Measurements from ENCODE around the gene SZRD1. TPM values are rescaled to one million over a fixed set of nuclear protein-coding genes. Genes with fewer than 3 reads are reported as not detected.

Gene SZRD1
- total and polyA plus RNA-seq, 2 of the 8 experiments (the other 6 are each of a cell fraction or from before 2014, with no cell fraction given) = 97.8 to 108 TPM

- Histone ChIP-seq H3K79me1 (ENCODE audit: low read depth, low read length) (peaks cover 10% of the 10 kb centered on the region), H3K27ac (ENCODE audit: low read depth, low read length) (no peak overlapping the region), H2AK5ac (ENCODE audit: low read depth, low read length) (no peak overlapping the region), H3K14ac (ENCODE audit: insufficient read length) (no peak overlapping the region), H2BK15ac (ENCODE audit: low read length) (no peak overlapping the region), H3K9ac (replicated peaks in 1 of 4; ENCODE audit: extremely low read depth in 1 of 4, low read depth in 3 of 4, low read length in 3 of 4) (no peak overlapping the region), H3K4me3 (ENCODE audit: extremely low read depth in 1 of 4, insufficient read depth in 2 of 4, low read depth in 3 of 4, low read length in 4 of 4) (no peak overlapping the region), H3K36me3 (ENCODE audit: control insufficient read depth in 2 of 4, insufficient read depth in 4 of 4, low read length in 3 of 4) (peaks cover 0 to 2% (median 0%) of the 10 kb centered on the region in 4 experiments; a peak in 1 of 8 replicates), H3K79me2 (ENCODE audit: control insufficient read depth in 1 of 2, insufficient read depth in 2 of 2, low read length in 2 of 2) (peaks cover 48 to 95% of the 10 kb centered on the region in 2 experiments), H3K27me3 (replicated peaks in 1 of 4; ENCODE audit: control insufficient read depth in 3 of 4, extremely low read depth in 1 of 4, insufficient read depth in 3 of 4, low read length in 3 of 4) (no peaks in the 10 kb centered on the region), H2BK20ac (ENCODE audit: low read length) (no peak overlapping the region), H4K8ac (ENCODE audit: extremely low read depth, insufficient read depth, low read length) (no peak overlapping the region), H3K23me2 (ENCODE audit: low read depth, low read length) (peaks cover 4% of the 10 kb centered on the region; the same call in 1 of the 2 replicates), H2BK120ac (replicated peaks; ENCODE audit: low read depth, low read length) (no peak overlapping the region), H3K56ac (replicated peaks; ENCODE audit: insufficient read length, low read depth, low read length) (no peak overlapping the region), H3K4ac (replicated peaks; ENCODE audit: insufficient read length, low read depth, low read length) (no peak overlapping the region), H2AFZ (ENCODE audit: low read length) (no peak overlapping the region), H4K5ac (ENCODE audit: insufficient read length, low read depth, low read length) (no peak overlapping the region), H3K4me1 (replicated peaks in 1 of 4; ENCODE audit: control insufficient read depth in 3 of 4, insufficient read depth in 4 of 4, low read length in 3 of 4) (peaks cover 2 to 11% (median 7%) of the 10 kb centered on the region in 4 experiments; a peak in 5 of 7 replicates), H3K23ac (ENCODE audit: insufficient read length) (no peak overlapping the region), H3K9me3 (ENCODE audit: insufficient read depth in 2 of 2, low read depth in 1 of 2, low read length in 1 of 2) (no peaks in the 10 kb centered on the region), H4K91ac (replicated peaks; ENCODE audit: insufficient read length, low read length) (no peak overlapping the region), H2BK5ac (ENCODE audit: low read depth, low read length) (no peak overlapping the region), H3K4me2 (ENCODE audit: insufficient read depth in 1 of 2, low read depth in 2 of 2, low read length in 2 of 2) (no peak overlapping the region), H4K20me1 (replicated peaks in 1 of 2; ENCODE audit: control insufficient read depth in 1 of 2, insufficient read depth in 2 of 2, low read length in 2 of 2) (peaks cover 18 to 35% of the 10 kb centered on the region in 2 experiments), H2BK12ac (ENCODE audit: low read depth, low read length) (no peak overlapping the region), H3K18ac (ENCODE audit: extremely low read depth, low read length) (no peak overlapping the region)
- TF ChIP-seq SIN3A (conservative IDR thresholded peaks at IDR 0.05 in 1 of 2, IDR thresholded peaks at IDR 0.05 in 1 of 2; ENCODE audit: low read depth in 1 of 2, low read length in 2 of 2) = no peak
- no peak for FAIRE-seq
- DNase-seq (ENCODE audit: low read depth in 1 of 2, low spot score in 2 of 2) = no peak
- ChIA-PET CTCF (ENCODE audit: partially characterized antibody) (interaction anchor here (0.6 to 1.5 kb wide), 4 partner anchors 10 to 144 kb away, joined by 3 to 4 read pairs (median 4); no protein-coding TSS in a partner anchor), POLR2A (ENCODE audit: partially characterized antibody) (interaction anchor here (0.8 to 1.3 kb wide), 5 partner anchors 9 to 300 kb away, joined by 3 to 4 read pairs (median 3); no protein-coding TSS in a partner anchor)
- WGBS, 2 experiments (ENCODE audit: extremely low coverage in 1 of 2, insufficient coverage in 1 of 2, insufficient read length in 1 of 2, insufficient replicate concordance in 2 of 2, low coverage in 1 of 2, low lambda C conversion rate in 2 of 2, missing lambda C conversion rate in 1 of 2) = 87% methylated on average over 3 of the region's 3 CpGs; no CpG with 5 or more reads in 1 of the 2 experiments
Observed at GRCh38 chr1:16372535-16373285, 5.7 kb downstream of the SZRD1 start.

Measured in H1 (cell line).